ENCODE measurements around the gene ABCD4.

GRCh38 chr14:74297986-74298385 is 4.7 kb downstream of the ABCD4 start:
- TF ChIP-seq CTCF (conservative IDR thresholded peaks at IDR 0.05 in 1 of 2, IDR thresholded peaks at IDR 0.05 in 1 of 2; ENCODE audit: extremely low read depth in 1 of 2, insufficient read depth in 1 of 2, low read depth in 1 of 2, low read length in 2 of 2), result no peak
- no peak for TF ChIP-seq EZH2 (IDR thresholded peaks at IDR 0.05; ENCODE audit: borderline replicate concordance, low read length)

All from mammary epithelial cell (primary cell).